CD4-positive, alpha-beta T cell treated with Interleukin-1 beta for 1 hour (primary cell): ENCODE results near the gene PRKCH.

Experiments
- DNase-seq, 2 donors: peaks; one replicate each; pipeline ENCODE4 v3.0.0-alpha.2; 2020 to 2022

PRKCH gene

GRCh38 chr14:61535032-61535431, 213.7 kb downstream of the PRKCH start:
- no peak for DNase-seq

- DNase-seq: no peak
Measured at GRCh38 chr14:61535458-61535857, 214.1 kb downstream of the PRKCH start.

DNA sequence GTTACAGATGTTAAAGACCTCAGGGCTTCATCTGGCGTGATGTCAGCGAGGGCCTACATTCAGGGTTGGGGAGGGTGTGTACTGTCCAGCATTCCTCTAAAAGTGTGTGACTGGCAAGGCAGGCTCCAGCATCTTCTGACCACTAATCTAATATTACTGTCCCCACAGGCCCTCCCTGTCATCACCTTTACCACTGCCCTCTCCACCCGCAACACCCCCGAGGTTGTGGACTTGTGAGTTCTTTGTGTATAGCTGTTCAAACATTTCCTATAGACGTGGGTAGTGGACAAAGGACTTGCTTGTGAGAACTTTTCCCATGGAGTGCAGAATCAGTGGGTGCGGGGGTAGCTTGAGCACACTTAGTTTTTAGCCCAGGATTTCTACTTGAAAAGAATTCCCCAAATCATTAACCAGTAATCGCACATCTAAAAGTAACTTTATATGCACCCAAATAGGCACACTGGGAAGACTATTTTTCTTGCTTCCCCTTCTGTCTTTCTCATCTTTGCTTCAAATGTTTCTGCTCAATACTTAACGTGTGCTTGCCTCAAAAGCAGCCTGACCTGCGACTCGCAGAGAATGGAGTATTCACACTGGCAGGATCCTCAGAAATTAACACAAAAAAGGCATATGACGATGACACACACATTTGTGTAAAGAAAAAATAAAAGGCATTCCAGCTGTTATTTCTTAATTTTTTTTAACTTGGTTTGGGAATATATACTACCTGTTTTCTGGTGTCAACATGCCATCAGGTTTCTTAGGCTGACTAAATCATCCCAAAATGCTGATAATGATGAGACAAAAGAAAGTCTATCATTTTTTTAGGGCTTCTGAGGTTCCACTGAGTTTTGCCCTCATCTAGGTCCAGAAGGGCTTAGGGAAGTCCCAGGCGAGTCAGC, 215.5 kb downstream of the PRKCH start:
- no peak for DNase-seq

GRCh38 chr14:61537563-61538463, 216.4 kb downstream of the PRKCH start:
- DNase-seq: no peak

GRCh38 chr14:61538464-61539022, 217.2 kb downstream of the PRKCH start:
- no peak for DNase-seq

- DNase-seq: no peak
Measured at GRCh38 chr14:61539631-61540030, 218.3 kb downstream of the PRKCH start.

GRCh38 chr14:61540931-61541330, 219.6 kb downstream of the PRKCH start:
- no peak for DNase-seq

DNA sequence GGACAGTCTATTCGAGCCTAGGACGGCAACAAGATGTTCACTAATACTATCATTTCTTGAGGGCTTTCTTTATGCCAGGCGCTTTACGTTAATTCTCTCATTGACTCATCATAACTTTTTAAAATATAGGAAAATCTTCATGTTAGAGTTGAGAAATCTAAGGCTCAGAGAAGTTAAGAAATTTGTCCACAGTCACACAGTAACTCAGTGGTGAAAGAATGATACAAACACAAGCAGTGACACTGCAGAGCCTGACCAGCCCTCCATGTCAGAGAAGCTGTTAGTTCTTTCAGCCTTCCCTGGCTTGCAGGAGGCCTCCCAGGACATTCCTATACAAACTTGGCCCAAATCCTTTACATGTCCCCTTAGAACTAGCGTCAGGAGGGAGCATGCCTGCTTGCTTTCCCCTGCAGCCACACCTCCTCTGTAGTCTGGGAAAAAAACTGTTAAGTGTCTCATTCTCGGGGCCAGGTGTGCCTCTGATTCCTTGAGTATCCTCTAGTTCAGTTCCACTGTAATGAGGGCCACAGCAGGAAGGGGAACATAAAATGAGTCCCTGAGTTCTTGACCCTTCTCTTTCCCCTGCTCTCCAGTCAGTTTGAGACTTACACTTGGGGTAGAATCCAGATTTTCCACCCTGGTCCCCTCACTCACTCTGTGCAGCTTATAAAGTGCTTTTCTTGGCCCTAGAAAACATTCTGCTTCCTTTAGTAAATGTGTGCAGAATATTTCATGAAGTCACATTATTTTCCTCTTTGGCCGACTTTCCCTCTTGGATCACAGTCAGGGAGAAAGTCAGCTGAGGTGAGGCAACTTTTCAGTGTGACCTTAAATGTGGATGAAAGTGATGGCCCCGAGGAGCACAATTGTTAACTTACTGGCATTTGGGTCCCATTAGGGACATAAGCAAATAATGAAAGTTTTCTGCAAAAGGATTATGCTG, 221.7 kb downstream of the PRKCH start:
- no peak for DNase-seq

- no peak for DNase-seq
Measured at GRCh38 chr14:61543946-61544345, 222.6 kb downstream of the PRKCH start.

GRCh38 chr14:61544448-61545330, 223.3 kb downstream of the PRKCH start:
- no peak for DNase-seq

DNA sequence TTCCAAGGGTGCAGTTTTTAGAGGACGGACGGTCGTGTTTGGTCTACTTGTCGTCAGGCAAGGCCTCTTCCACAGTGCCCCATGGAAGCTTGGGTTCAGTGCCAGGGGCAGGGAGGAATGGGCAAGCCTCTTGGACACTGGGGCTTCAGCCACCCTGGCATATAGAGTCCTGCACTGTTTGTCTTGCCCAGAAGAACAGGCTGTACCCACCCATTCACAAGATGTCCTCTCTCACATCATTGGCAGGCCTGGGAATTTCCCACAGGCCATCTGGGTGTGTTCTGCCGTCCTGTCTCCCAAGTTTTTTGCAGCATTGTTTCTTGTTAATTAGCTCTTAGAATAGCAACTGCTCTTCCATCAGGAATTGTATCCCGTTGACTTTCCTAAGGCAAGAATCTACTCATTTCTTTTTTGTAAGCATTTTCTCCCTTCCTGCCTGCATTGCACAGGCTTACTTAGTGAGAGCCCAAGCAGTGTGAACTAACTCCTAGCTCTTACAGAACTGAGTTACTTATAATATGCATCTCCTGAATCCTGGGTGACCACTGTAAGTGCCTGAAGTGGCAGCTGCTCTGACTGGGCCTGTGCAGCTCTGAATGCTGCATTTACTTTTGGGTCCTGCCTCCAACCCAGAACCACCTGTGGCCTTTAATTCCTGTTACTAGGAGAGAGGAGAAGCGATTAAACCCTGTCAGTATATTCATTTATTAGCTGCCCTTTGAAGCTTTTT, 224.5 kb downstream of the PRKCH start:
- no peak for DNase-seq

DNA sequence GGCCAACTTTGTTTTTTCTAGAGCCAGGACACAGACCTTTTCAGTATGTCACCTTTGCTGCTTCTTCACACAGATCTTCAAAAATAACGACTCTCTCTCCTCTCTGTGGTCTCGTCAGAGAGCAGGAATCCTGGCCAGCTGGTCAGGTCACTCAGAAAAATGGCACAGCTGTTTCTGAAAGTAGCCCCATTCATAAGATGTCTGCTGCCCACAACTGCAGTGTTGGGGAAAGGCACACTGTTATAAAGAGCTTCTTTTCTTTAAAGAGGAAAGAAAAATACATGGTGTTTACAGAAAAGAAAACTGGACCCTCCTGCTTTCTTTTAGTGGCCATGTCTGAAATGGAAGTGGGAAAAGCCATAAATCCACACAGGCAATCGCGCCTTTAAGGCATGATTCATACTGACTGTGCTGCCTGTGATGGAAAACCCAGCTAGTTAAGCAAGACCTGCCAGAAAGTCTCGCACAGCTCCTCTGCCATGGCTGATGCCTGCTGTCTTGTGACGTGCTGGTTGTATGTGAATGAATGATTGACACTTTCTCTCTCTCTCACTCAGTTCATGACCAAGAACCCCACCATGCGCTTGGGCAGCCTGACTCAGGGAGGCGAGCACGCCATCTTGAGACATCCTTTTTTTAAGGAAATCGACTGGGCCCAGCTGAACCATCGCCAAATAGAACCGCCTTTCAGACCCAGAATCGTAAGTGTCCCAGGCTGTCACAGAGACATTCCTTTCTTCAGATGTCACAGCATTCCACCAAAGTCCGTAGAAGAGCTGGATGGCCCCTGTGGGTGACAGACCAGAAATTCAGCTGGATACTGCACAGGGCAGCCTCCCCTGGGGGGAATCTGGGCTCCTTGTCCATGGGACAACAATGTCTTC, 226.0 kb downstream of the PRKCH start:
- no peak for DNase-seq

DNA sequence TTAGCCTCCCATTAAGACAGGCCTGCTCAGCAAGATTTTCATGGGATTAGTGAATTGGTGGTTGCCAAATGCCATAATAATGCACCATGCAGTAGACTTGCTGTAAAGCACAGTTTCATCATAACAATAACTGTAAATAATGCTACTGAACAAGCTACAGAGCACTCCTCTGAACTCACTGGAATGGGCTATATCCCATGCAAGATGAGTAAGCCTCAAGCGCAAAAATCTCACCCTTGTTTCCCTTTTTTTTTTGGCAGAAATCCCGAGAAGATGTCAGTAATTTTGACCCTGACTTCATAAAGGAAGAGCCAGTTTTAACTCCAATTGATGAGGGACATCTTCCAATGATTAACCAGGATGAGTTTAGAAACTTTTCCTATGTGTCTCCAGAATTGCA, 228.0 kb downstream of the PRKCH start:
- DNase-seq: no peak

DNA sequence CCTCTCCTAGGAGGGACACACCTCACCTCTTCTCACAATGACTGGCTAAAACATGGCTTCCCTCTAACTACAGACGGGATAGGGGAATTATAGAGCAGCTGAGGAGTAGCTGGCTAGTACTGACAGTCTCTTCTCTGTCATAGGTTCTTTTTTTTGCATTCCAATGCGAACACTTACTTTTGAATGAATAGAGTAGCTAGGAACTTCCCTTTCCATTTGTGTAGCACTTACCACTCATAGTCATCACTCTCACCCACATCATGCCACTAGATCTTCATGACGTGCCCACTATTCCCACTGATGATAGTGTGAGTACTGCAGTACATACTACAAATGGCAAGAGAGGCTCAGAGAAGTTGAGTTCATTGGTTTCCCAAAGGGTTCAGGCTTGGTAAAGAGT, 230.0 kb downstream of the PRKCH start:
- no peak for DNase-seq

DNA sequence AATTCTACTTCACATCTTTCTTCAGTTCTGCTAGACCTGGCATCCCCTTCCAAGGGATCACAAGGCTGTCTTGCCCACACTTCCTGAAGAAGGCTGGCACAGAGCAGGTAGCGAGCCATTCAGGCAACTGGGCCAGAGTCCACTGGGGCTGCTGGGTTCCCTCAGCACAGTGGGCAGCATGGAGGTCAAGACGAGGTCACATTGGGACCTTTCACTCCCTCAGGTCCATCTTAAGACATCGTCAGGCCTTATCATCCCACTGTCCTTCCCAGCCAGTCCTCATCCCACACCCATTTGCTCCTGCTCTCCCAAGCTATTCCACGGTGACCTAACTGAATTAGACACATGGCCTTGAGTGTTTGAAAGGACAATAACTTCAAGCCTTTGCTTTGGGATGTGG, 230.9 kb downstream of the PRKCH start:
- no peak for DNase-seq

DNA sequence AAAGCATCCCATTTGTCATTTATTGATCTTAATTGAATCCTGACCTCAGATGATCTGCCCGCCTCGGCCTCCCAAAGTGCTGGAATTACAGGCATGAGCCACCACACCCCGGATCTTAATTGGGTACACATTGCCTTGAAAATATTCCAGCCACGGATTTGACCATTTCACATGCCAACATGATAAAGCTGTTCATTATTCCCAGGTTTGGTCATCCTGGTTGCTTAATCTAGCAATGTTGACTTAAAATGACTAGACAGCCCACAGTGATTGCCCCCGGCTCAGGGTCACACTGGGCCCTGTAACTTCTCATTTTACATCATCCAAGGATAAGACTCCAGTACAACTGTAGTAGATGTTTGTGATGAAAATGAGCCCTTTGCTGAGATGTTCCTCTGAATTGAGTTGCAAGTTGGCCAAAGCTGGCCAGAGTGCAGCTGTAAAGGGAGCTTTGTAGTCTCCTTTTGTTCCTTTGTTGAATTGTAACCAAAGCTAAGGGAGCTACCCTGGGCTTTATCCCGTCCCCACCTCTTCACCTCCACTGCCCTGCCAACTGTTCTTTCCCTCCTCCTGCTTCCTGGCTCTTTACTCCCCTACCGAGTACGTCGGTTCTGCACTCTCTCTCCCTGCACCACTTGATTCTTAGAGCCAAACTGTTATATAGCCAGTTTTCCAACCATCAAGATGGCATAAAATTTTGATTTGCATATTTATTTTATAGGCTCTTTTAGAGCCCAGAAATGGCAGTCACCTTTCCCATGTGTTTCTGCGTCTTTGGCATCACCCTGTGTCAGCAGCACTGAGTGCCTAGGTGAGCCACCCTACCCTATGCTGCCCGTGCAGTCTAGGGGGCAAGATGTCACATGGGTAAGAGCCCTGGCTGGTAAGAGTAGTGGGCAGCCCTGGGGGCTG, 232.6 kb downstream of the PRKCH start:
- peak in 1 of 2 donors; percentile 39 for DNase-seq

- no peak for DNase-seq
Measured at GRCh38 chr14:61555056-61555838, 233.9 kb downstream of the PRKCH start.

DNA sequence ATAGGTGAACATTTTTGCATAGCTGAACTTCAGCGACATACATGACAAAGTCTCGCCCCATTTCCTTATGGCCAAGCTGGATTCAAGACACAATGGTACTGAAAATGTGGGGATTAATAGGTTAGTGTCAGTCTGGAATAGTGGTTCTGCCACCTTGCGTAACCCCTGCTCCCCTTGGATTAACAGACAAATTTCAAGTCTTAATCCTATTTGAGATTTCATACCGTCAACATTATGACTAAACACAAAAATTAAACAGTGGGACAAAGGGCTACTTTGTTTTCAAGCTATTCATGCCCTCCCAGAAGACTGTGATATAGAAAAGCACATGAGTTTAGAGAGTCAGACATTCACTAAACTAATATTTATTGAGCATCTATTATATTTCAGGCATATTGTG, 235.1 kb downstream of the PRKCH start:
- no peak for DNase-seq
